Measurements from ENCODE around the gene CHTF18. TPM values are rescaled to one million over a fixed set of nuclear protein-coding genes. Genes with fewer than 3 reads are reported as not detected.
"Not testable (repeated sequence)": the region's sequence is repeated elsewhere in the genome, so short reads cannot be mapped to it uniquely, and the experiment has no call there.

CHTF18 gene
- total and polyA plus RNA-seq, 2 experiments from 2014 or later = 9.7 to 18.1 TPM

- Histone ChIP-seq H3K9me3 (ENCODE audit: low read depth) (no peaks in the 10 kb centered on the region), H3K4me2 (no peak overlapping the region), H3K36me3 (replicated peaks; ENCODE audit: insufficient read depth, low read depth) (no peaks in the 10 kb centered on the region), H3K27ac (no peak overlapping the region), H3K4me1 (ENCODE audit: insufficient read depth) (no peaks in the 10 kb centered on the region), H2AFZ (no peak overlapping the region), H4K20me1 (ENCODE audit: insufficient read depth, poor library complexity, severe bottlenecking) (no peaks in the 10 kb centered on the region), H3K79me2 (no peaks in the 10 kb centered on the region), H3K4me3 (no peak overlapping the region), H3K27me3 (no peaks in the 10 kb centered on the region), H3K9me2 (replicated peaks; ENCODE audit: insufficient read depth) (no peaks in the 10 kb centered on the region)
- 78% methylated on average over 2 of the region's 2 CpGs for WGBS (ENCODE audit: low lambda C conversion rate, missing lambda C conversion rate)
- TF ChIP-seq EZH2 (IDR thresholded peaks at IDR 0.05; ENCODE audit: borderline replicate concordance) = no peak
- TF ChIP-seq CTCF (IDR thresholded peaks at IDR 0.05; ENCODE audit: poor library complexity) = no peak
- TF ChIP-seq EZH2phosphoT487 (IDR thresholded peaks at IDR 0.05; ENCODE audit: low read depth, severe bottlenecking, unreplicated experiment) = no peak
- DNase-seq (ENCODE audit: low spot score) = no peak
These were observed 30.2 kb downstream of the CHTF18 start for GRCh38 chr16:818592-818991.

DNA sequence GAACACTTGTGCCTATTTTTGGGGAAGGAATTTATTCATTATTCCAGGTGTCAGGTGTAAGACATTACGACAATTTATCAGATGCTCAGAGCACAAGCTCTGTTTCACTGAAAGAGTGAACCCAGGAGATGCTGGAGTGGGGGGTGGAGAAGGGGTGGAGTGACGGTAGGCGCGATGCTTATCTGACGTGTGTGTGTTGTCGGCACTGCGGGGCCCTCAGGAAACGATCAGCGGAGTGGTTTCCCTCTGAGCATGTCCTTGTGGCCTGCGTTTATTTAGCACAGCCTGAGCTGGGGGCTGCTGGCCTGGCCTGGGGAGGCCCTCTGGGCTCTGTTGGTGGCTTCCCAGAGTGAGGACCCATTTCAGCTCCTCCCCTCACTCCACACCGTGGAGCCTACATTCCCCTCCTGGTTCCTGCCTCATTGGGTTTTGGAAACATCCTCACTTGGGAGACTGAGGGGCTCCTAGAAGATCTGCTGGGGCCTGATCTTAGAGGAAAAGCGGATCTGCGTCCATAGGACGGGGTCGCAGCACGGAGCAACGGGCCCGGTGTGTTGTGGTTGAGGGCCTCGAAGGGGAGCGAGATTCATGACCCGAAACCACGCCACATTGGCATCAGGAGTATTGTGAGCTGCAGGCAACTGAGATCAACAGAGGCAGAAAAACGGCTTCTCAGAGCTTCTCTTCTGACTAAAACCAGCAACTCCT lies 31.1 kb downstream of the CHTF18 start:
- no peak overlapping the region for H3K4me2 ChIP-seq
- 85% methylated on average over 23 of the region's 23 CpGs for WGBS (ENCODE audit: low lambda C conversion rate, missing lambda C conversion rate)
- H3K4me1 ChIP-seq (ENCODE audit: insufficient read depth) = no peaks in the 10 kb centered on the region
- no peaks in the 10 kb centered on the region for H4K20me1 ChIP-seq (ENCODE audit: insufficient read depth, poor library complexity, severe bottlenecking)
- H3K27me3 ChIP-seq = no peaks in the 10 kb centered on the region
- no peaks in the 10 kb centered on the region for H3K9me3 ChIP-seq (ENCODE audit: low read depth)
- H3K9me2 ChIP-seq (replicated peaks; ENCODE audit: insufficient read depth) = no peaks in the 10 kb centered on the region
- H3K36me3 ChIP-seq (replicated peaks; ENCODE audit: insufficient read depth, low read depth) = no peaks in the 10 kb centered on the region
- H3K4me3 ChIP-seq = no peak overlapping the region
- H3K79me2 ChIP-seq = no peaks in the 10 kb centered on the region
- H3K27ac ChIP-seq = no peak overlapping the region
- TF ChIP-seq EZH2phosphoT487 (IDR thresholded peaks at IDR 0.05; ENCODE audit: low read depth, severe bottlenecking, unreplicated experiment) = no peak
- no peak for TF ChIP-seq EZH2 (IDR thresholded peaks at IDR 0.05; ENCODE audit: borderline replicate concordance)
- no peak for TF ChIP-seq CTCF (IDR thresholded peaks at IDR 0.05; ENCODE audit: poor library complexity)
- H2AFZ ChIP-seq = no peak overlapping the region
- no peak for DNase-seq (ENCODE audit: low spot score)

GRCh38 chr16:820044-820408 lies 31.6 kb downstream of the CHTF18 start:
- H3K4me3 ChIP-seq; H4K20me1 ChIP-seq (ENCODE audit: insufficient read depth, poor library complexity, severe bottlenecking); H3K9me2 ChIP-seq (replicated peaks; ENCODE audit: insufficient read depth); H2AFZ ChIP-seq; H3K79me2 ChIP-seq; H3K36me3 ChIP-seq (replicated peaks; ENCODE audit: insufficient read depth, low read depth); H3K27me3 ChIP-seq; H3K4me1 ChIP-seq (ENCODE audit: insufficient read depth); DNase-seq (ENCODE audit: low spot score); H3K4me2 ChIP-seq; H3K27ac ChIP-seq; H3K9me3 ChIP-seq (ENCODE audit: low read depth): not testable (repeated sequence)
- WGBS (ENCODE audit: low lambda C conversion rate, missing lambda C conversion rate) = 86% methylated on average over 9 of the region's 10 CpGs

DNA sequence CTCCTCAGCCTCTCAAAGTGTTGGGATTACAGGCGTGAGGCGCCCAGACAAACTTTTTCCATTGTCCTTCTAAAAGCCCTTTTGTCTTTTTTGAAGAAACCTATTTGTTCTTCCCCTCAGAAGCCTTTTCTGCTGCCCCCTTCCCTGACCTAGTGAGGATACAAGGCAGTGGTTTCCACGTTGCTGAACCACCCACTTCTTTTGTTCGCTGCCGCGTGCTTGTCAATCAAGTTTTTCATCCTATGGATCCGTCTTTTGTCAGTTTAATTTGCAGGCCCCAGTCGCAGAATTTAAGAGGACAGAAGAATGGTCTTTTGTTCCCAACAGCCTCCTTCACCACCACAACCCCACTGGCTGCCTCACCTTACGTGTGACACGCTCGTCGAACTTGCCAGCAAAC lies 32.3 kb downstream of the CHTF18 start:
- no peaks in the 10 kb centered on the region for H3K9me3 ChIP-seq (ENCODE audit: low read depth)
- H3K4me1 ChIP-seq (ENCODE audit: insufficient read depth) = peaks cover 7% of the 10 kb centered on the region
- DNase-seq (ENCODE audit: low spot score) = no peak
- H3K9me2 ChIP-seq (replicated peaks; ENCODE audit: insufficient read depth) = no peaks in the 10 kb centered on the region
- WGBS (ENCODE audit: low lambda C conversion rate, missing lambda C conversion rate) = 83% methylated on average over 12 of the region's 12 CpGs
- TF ChIP-seq CTCF (IDR thresholded peaks at IDR 0.05; ENCODE audit: poor library complexity) (no peak), EZH2 (IDR thresholded peaks at IDR 0.05; ENCODE audit: borderline replicate concordance) (no peak), EZH2phosphoT487 (IDR thresholded peaks at IDR 0.05; ENCODE audit: low read depth, severe bottlenecking, unreplicated experiment) (no peak)
- H3K4me3 ChIP-seq = no peak overlapping the region
- no peaks in the 10 kb centered on the region for H3K27me3 ChIP-seq
- no peaks in the 10 kb centered on the region for H3K36me3 ChIP-seq (replicated peaks; ENCODE audit: insufficient read depth, low read depth)
- H3K79me2 ChIP-seq = no peaks in the 10 kb centered on the region
- no peak overlapping the region for H3K4me2 ChIP-seq
- no peak overlapping the region for H2AFZ ChIP-seq
- H3K27ac ChIP-seq = no peak overlapping the region
- no peaks in the 10 kb centered on the region for H4K20me1 ChIP-seq (ENCODE audit: insufficient read depth, poor library complexity, severe bottlenecking)
